Tibial nerve (tissue), 4 donors: ENCODE results near the gene POLDIP2. TPM values are rescaled to one million over a fixed set of nuclear protein-coding genes. Genes with fewer than 3 reads are reported as not detected.

Experiments used
- DNase-seq, 2 donors: peaks; one replicate each; pipeline ENCODE4 v3.0.0-alpha.2; 2019; ENCODE audit warnings: low spot score in 2 of 2
- H3K27ac ChIP-seq, 4 donors: fragments of 200-600 bp; sonication (generic) in 3 of 4; one replicate each; pipeline ENCODE4 v1.5.1; 2017 to 2019; ENCODE audit warnings: mild to moderate bottlenecking in 1 of 4
- H3K27me3 ChIP-seq, 2 donors: fragments of 200-600 bp; sonication (generic) in 1 of 2; one replicate each; pipeline versions ENCODE4 v1.5.1 to v1.6.0; 2017 to 2019
- H3K36me3 ChIP-seq, 3 donors: fragments of 200-600 bp; sonication (generic); one replicate each; pipeline ENCODE4 v1.5.1; 2018 to 2019
- H3K4me1 ChIP-seq, 4 donors: fragments of 200-600 bp; sonication (generic) in 3 of 4; one replicate each; pipeline ENCODE4 v1.5.1; 2017 to 2019
- H3K4me3 ChIP-seq, 4 donors: fragments of 200-600 bp; sonication (generic) in 3 of 4; one replicate each; pipeline ENCODE4 v1.5.1; 2017 to 2019; ENCODE audit warnings: mild to moderate bottlenecking in 1 of 4, moderate library complexity in 1 of 4
- H3K9me3 ChIP-seq, 4 donors: fragments of 200-600 bp; sonication (generic) in 3 of 4; one replicate each; pipeline ENCODE4 v1.5.1; 2017 to 2019
- EP300 ChIP-seq, 2 donors: sonication (generic); formaldehyde crosslinking; IDR thresholded peaks; one replicate each; pipeline ENCODE4 v1.6.1; 2017; ENCODE audit warnings: antibody characterized with exemption in 2 of 2, mild to moderate bottlenecking in 1 of 2
- POLR2A ChIP-seq, 2 donors: fragments of 450-650 bp; IDR thresholded peaks; one replicate each; pipeline ENCODE4 v1.6.1; 2017; ENCODE audit warnings: antibody characterized with exemption in 2 of 2, mild to moderate bottlenecking in 2 of 2, moderate library complexity in 2 of 2
- WGBS, 2 donors: methylation state at CpG; one replicate each; pipeline ENCODE4 v1.1.5; 2018; 5-methylcytosine and 5-hydroxymethylcytosine counted together
- total RNA-seq, 4 donors: library from RNA; depleted of rRNA; stranded (reverse); fragments of >200 nt; gene quantifications; one replicate each; pipeline ENCODE4 v1.1.0, GENCODE V29; 2016
- TF ChIP-seq, protein P1 (sequence below), 5 experiments: fragments of 200-600 bp in 3 of 5; fragments of 450-650 bp in 2 of 5; sonication (generic) in 3 of 5; IDR thresholded peaks; one replicate each; pipeline ENCODE4 v1.5.1; 2016 to 2019; ENCODE audit warnings: antibody characterized with exemption in 5 of 5, mild to moderate bottlenecking in 3 of 5, moderate library complexity in 2 of 5

The POLDIP2 gene
- total RNA-seq, 4 donors from 2014 or later, result 56.5 to 87.9 (median 66.6) TPM

GRCh38 chr17:28367641-28368305 lies 10.4 kb upstream of the POLDIP2 start:
- peaks cover 0 to 54% (median 13%) of the 10 kb centered on the region in 3 donors for H3K36me3 ChIP-seq
- WGBS, 2 donors, result 90 to 91% methylated on average over 19 to 21 of the region's 21 CpGs
- no peak overlapping the region for H3K4me3 ChIP-seq
- no peak for DNase-seq
- no peaks in the 10 kb centered on the region for H3K9me3 ChIP-seq
- H3K27ac ChIP-seq, result no peak overlapping the region
- H3K4me1 ChIP-seq, result peaks cover 0 to 26% (median 10%) of the 10 kb centered on the region in 4 donors
- TF ChIP-seq POLR2A (IDR thresholded peaks at IDR 0.05) (no peak), EP300 (IDR thresholded peaks at IDR 0.05) (no peak)
- TF ChIP-seq, protein P1, sequence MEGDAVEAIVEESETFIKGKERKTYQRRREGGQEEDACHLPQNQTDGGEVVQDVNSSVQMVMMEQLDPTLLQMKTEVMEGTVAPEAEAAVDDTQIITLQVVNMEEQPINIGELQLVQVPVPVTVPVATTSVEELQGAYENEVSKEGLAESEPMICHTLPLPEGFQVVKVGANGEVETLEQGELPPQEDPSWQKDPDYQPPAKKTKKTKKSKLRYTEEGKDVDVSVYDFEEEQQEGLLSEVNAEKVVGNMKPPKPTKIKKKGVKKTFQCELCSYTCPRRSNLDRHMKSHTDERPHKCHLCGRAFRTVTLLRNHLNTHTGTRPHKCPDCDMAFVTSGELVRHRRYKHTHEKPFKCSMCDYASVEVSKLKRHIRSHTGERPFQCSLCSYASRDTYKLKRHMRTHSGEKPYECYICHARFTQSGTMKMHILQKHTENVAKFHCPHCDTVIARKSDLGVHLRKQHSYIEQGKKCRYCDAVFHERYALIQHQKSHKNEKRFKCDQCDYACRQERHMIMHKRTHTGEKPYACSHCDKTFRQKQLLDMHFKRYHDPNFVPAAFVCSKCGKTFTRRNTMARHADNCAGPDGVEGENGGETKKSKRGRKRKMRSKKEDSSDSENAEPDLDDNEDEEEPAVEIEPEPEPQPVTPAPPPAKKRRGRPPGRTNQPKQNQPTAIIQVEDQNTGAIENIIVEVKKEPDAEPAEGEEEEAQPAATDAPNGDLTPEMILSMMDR (IDR thresholded peaks at IDR 0.05), result no peak
- no peaks in the 10 kb centered on the region for H3K27me3 ChIP-seq

GRCh38 chr17:28366605-28367004 lies 9.3 kb upstream of the POLDIP2 start:
- Histone ChIP-seq H3K9me3 (no peaks in the 10 kb centered on the region), H3K36me3 (peaks cover 0 to 65% (median 14%) of the 10 kb centered on the region in 3 donors), H3K27ac (no peak overlapping the region), H3K27me3 (no peaks in the 10 kb centered on the region), H3K4me1 (peaks cover 0 to 15% (median 3%) of the 10 kb centered on the region in 4 donors), H3K4me3 (no peak overlapping the region)
- WGBS, 2 donors, result 55 to 57% methylated on average over 1 of the region's 1 CpG
- TF ChIP-seq EP300 (IDR thresholded peaks at IDR 0.05), result no peak
- no peak for TF ChIP-seq POLR2A (IDR thresholded peaks at IDR 0.05)
- TF ChIP-seq, protein P1 (IDR thresholded peaks at IDR 0.05), result no peak
- no peak for DNase-seq

DNA sequence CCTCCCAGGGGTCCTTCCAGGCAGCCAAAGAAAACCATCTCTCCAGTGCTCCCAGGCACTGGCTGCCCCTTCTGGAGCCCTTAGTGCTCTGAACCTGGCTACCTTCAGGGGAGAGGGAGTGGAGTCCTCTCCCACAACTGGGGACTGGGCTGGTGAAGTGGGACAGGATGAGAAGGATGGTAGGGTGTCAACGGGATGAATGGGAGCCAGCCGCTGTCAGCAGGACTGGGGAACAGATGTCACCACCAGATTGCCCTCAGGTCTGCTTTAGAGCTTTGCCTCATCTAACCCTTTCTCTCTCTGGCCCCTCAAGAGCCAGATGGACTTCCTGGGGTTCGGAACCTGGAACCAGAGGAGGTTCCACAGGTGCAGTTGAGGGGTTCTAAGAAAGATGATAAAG lies 8.2 kb upstream of the POLDIP2 start:
- H3K4me1 ChIP-seq, result peaks cover 0 to 5% (median 2%) of the 10 kb centered on the region in 4 donors
- H3K36me3 ChIP-seq, result peaks cover 0 to 76% (median 24%) of the 10 kb centered on the region in 3 donors
- no peak overlapping the region for H3K4me3 ChIP-seq
- 88 to 97% methylated on average over 3 of the region's 3 CpGs for WGBS, 2 donors
- H3K9me3 ChIP-seq, result no peaks in the 10 kb centered on the region
- TF ChIP-seq EP300 (IDR thresholded peaks at IDR 0.05) (no peak), POLR2A (IDR thresholded peaks at IDR 0.05) (no peak)
- TF ChIP-seq, protein P1 (IDR thresholded peaks at IDR 0.05), result no peak
- no peak for DNase-seq
- no peaks in the 10 kb centered on the region for H3K27me3 ChIP-seq
- H3K27ac ChIP-seq, result no peak overlapping the region

DNA sequence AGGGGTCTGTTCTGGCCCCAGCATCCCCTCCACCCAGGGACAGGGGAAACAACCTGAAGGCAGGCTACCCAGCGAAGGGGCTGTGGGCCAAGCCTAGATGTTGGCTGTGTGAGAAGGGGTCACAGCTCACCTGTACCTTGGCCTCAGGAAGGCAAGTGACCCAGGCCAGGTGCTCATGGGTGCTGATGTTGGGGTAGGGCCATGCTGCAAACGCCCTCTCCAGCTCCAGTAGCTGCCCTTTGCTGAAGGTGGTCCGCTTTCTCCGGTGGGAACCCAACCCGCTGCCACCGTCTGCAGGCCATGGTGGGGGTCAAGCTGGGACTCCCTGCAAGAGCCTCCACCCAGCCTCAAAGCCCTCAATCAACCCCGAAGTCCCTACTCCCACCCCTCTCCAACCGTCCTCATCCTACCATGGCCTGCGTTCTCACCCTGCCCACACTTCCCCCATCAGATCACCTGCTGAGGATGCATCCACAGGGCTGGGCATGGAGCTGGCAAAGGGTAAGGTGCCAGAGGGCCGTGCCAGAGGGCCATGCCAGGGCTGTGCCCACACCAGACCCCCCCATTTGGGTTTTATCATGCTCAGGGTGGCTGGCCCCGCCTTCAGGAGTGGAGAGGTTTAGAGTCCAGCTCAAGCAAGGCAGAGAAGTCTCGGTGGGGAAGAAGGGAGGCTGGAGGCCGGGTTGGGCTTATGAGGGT lies 7.5 kb upstream of the POLDIP2 start, which contains the start of gene SEBOX:
TSS of gene SEBOX (minus strand) at position 535 of the 699 bp plus-strand sequence. CDS start at position 487, 48 bp downstream.
- Histone ChIP-seq H3K4me3 (no peak within 1 kb of the TSS), H3K27ac (no peak within 1 kb of the TSS), H3K36me3 (peaks cover 0 to 83% (median 28%) of the 10 kb centered on the region in 3 donors), H3K9me3 (no peaks in the 10 kb centered on the region), H3K4me1 (no peaks in the 10 kb centered on the region), H3K27me3 (no peaks in the 10 kb centered on the region)
- DNase-seq, result no peak
- 90 to 94% methylated on average over 13 of the region's 13 CpGs for WGBS, 2 donors
- TF ChIP-seq EP300 (IDR thresholded peaks at IDR 0.05), result no peak
- no peak for TF ChIP-seq POLR2A (IDR thresholded peaks at IDR 0.05)

- WGBS, 2 donors, result 84 to 89% methylated on average over 8 of the region's 8 CpGs
- DNase-seq, result no peak
- peaks cover 0 to 90% (median 36%) of the 10 kb centered on the region in 3 donors for H3K36me3 ChIP-seq
- H3K9me3 ChIP-seq, result no peaks in the 10 kb centered on the region
- no peaks in the 10 kb centered on the region for H3K27me3 ChIP-seq
- H3K4me3 ChIP-seq, result no peak overlapping the region
- H3K4me1 ChIP-seq, result no peaks in the 10 kb centered on the region
- TF ChIP-seq POLR2A (IDR thresholded peaks at IDR 0.05), result no peak
- TF ChIP-seq, protein P1 (IDR thresholded peaks at IDR 0.05), result no peak
- no peak overlapping the region for H3K27ac ChIP-seq
These were observed 6.7 kb upstream of the POLDIP2 start for GRCh38 chr17:28363776-28364650.
